Measurements from ENCODE around the gene HOTAIR. TPM values are rescaled to one million over a fixed set of nuclear protein-coding genes. Genes with fewer than 3 reads are reported as not detected.
A peak's percentile ranks its signal among the peaks of the same experiment; 100 is the strongest.

The HOTAIR gene
- total RNA-seq, 1 experiment from 2014 or later: not detected

DNA sequence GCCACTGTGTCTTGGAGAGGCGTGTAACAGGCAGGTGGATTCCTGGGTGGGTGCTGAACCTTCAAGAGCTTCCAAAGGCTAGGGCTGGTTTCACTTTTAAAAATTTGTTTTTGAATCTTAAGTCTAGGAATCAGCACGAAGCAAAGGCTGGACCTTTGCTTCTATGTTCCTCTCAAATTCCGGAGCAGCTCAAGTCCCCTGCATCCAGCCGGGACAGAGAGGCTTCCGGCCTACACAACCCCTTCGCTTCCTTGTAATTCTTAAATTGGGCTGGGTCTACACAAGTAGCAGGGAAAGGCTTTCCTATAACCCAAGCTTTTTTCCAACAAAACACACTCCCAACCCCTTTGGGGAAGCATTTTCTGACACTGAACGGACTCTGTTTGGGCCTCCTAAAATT, 11.7 kb downstream of the HOTAIR start:
- ChIA-PET CTCF (interaction anchor here (1.0 to 1.5 kb wide), 3 partner anchors 11 to 205 kb away, joined by 3 to 4 read pairs (median 3); partner anchors contain the start of gene HOXC10), POLR2A (no interaction called here)
- Mint-ChIP-seq H3K27ac (no peak overlapping the region), H3K4me1 (peaks cover 23% of the 10 kb centered on the region), H3K9me3 (no peaks in the 10 kb centered on the region), H3K36me3 (no peaks in the 10 kb centered on the region), H3K27me3 (ENCODE audit: low read depth) (peaks cover 100% of the 10 kb centered on the region), H3K4me3 (no peak overlapping the region)
- TF ChIP-seq ERG (CRISPR knock-in tag; IDR thresholded peaks at IDR 0.05) (no peak), NR2C2 (CRISPR knock-in tag; IDR thresholded peaks at IDR 0.05) (no peak), ELF4 (CRISPR knock-in tag; IDR thresholded peaks at IDR 0.05; ENCODE audit: low read depth) (no peak), STAT6 (CRISPR knock-in tag; conservative IDR thresholded peaks at IDR 0.05; ENCODE audit: low read depth) (no peak), SMAD3 (CRISPR knock-in tag; IDR thresholded peaks at IDR 0.05; ENCODE audit: borderline replicate concordance) (no peak), E2F1 (CRISPR knock-in tag; IDR thresholded peaks at IDR 0.05) (no peak), ZBTB43 (CRISPR knock-in tag; IDR thresholded peaks at IDR 0.05) (no peak), SP1 (CRISPR knock-in tag; conservative IDR thresholded peaks at IDR 0.05) (no peak), NR1H2 (CRISPR knock-in tag; IDR thresholded peaks at IDR 0.05) (no peak), FOXP1 (CRISPR knock-in tag; IDR thresholded peaks at IDR 0.05; ENCODE audit: borderline replicate concordance) (no peak), USF2 (CRISPR knock-in tag; IDR thresholded peaks at IDR 0.05) (no peak)
- DNase-seq (ENCODE audit: low spot score): no peak
- no peak for ATAC-seq

DNA sequence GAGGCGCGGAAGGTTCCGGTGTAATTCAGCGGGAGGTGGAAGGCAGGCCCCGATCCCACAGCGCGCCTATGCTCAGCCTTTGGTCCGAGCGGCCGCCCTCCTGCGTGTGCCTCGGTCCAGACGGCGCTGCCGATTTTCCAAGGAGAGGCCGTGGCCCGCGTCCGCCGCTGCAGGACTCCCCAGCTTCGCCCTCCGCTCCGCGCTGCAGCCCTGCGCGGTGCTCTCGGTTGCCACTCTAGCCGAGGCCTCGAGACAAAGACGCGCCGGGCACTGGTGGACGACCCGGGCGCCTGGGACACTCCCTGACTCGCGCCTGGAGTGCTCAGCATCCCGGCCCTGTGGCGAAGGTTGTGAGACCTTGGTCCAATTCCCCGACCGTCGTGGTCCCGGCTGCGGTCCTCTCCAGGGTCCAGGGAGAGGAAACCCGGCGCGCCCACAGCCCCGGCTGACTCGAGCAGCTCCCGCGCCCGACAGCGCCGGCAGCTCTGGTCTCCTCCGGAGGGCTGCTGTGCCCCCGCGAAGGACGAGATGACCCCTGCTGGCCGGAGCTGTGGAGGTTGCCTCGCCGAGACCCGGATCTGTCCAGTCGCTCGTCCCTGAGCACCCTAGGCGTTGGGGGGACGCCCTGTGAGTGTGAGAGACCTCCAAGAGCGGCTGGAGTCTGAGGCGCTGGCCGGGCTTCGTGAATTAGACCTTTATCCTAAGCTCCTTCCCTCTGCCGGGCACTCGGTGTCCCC, 13.6 kb downstream of the HOTAIR start:
- ChIA-PET CTCF (interaction anchor here (0.9 to 1.5 kb wide), 9 partner anchors 9 to 214 kb away, joined by 3 to 6 read pairs (median 4); partner anchors contain the start of genes HOXC10 and HOXC13), POLR2A (interaction anchor here (0.9 kb wide), 1 partner anchor 29 kb away, joined by 3 read pairs; no protein-coding TSS in a partner anchor)
- TF ChIP-seq ZNF219 (CRISPR knock-in tag; IDR thresholded peaks at IDR 0.05; ENCODE audit: borderline replicate concordance) (peak; percentile 47; the same call in 1 of the 2 replicates), OVOL2 (CRISPR knock-in tag; IDR thresholded peaks at IDR 0.05; ENCODE audit: borderline replicate concordance) (no peak)
- DNase-seq (ENCODE audit: low spot score): no peak
- peaks cover 17% of the 10 kb centered on the region for H3K4me1 Mint-ChIP-seq
- peak; percentile 23 for ATAC-seq
- H3K9me3 Mint-ChIP-seq: no peaks in the 10 kb centered on the region
- H3K27ac Mint-ChIP-seq: no peak overlapping the region
- H3K4me3 Mint-ChIP-seq: no peak overlapping the region
- peaks cover 100% of the 10 kb centered on the region for H3K27me3 Mint-ChIP-seq (ENCODE audit: low read depth)
- H3K36me3 Mint-ChIP-seq: no peaks in the 10 kb centered on the region

Data from WTC11 (cell line).